Karpas-422 (cell line): ENCODE results near the gene GART. TPM values are rescaled to one million over a fixed set of nuclear protein-coding genes. Genes with fewer than 3 reads are reported as not detected.
A peak's percentile ranks its signal among the peaks of the same experiment; 100 is the strongest.

Experiments used
- DNase-seq: peaks from one replicate; pipeline ENCODE4 v3.0.0-alpha.2; 2015
- H2AFZ ChIP-seq: fragments of 200-600 bp; sonication (generic); 2 replicates; pipeline ENCODE4 v1.6.1; 2014; ENCODE audit warnings: antibody characterized with exemption, low read length, mixed read lengths
- H3K27ac ChIP-seq: fragments of 200-600 bp; sonication (generic); 2 replicates; pipeline ENCODE4 v1.5.1; 2014; ENCODE audit warnings: mild to moderate bottlenecking, low read length, moderate library complexity
- H3K27me3 ChIP-seq: fragments of 200-600 bp; sonication (generic); 2 replicates; pipeline ENCODE4 v1.6.1; 2014; ENCODE audit warnings: low read length, mixed read lengths
- H3K36me3 ChIP-seq: fragments of 200-600 bp; sonication (generic); 2 replicates; pipeline ENCODE4 v1.6.1; 2014; ENCODE audit warnings: low read length, mixed read lengths; ENCODE audit not compliant: insufficient read depth
- H3K4me1 ChIP-seq: fragments of 200-600 bp; sonication (generic); 2 replicates; pipeline ENCODE4 v1.6.1; 2014; ENCODE audit warnings: mild to moderate bottlenecking, low read length, mixed read lengths
- H3K4me2 ChIP-seq: fragments of 200-600 bp; sonication (generic); 2 replicates; pipeline ENCODE4 v1.6.1; 2014; ENCODE audit warnings: low read length, low read depth, mild to moderate bottlenecking; ENCODE audit not compliant: poor library complexity, severe bottlenecking
- H3K4me3 ChIP-seq: fragments of 200-600 bp; sonication (generic); 2 replicates; pipeline ENCODE4 v1.5.1; 2014; ENCODE audit warnings: mild to moderate bottlenecking, antibody characterized with exemption, low read length, mixed read lengths
- H3K79me2 ChIP-seq: fragments of 200-600 bp; sonication (generic); 2 replicates; pipeline ENCODE4 v1.6.1; 2014; ENCODE audit warnings: mild to moderate bottlenecking, low read length, mixed read lengths
- H3K9ac ChIP-seq: fragments of 200-600 bp; sonication (generic); 2 replicates; pipeline ENCODE4 v1.6.0; 2014; ENCODE audit warnings: low read length
- H3K9me2 ChIP-seq: fragments of 200-600 bp; sonication (generic), shearing (Covaris generic); replicated peaks from 2 replicates; pipeline ENCODE4 v1.6.0; 2014; ENCODE audit warnings: mild to moderate bottlenecking, low read length, moderate library complexity; ENCODE audit not compliant: insufficient read depth
- H3K9me3 ChIP-seq: fragments of 300-700, 200-600 bp; sonication (generic); 2 replicates; pipeline ENCODE4 v1.6.1; 2014; ENCODE audit warnings: low read length, mixed read lengths
- H4K20me1 ChIP-seq: fragments of 200-600 bp; sonication (generic); 2 replicates; pipeline ENCODE4 v1.6.1; 2014; ENCODE audit warnings: mild to moderate bottlenecking, antibody characterized with exemption, low read length, low read depth; ENCODE audit not compliant: insufficient read depth
- total RNA-seq: library from RNA; depleted of rRNA; stranded (reverse); fragments of >200 nt; shearing (Covaris generic); gene quantifications from 2 replicates; pipeline ENCODE4 v1.2.3, GENCODE V29; 2014; ENCODE audit warnings: low replicate concordance

GART gene
- total RNA-seq, 1 experiment from 2014 or later, result 117 TPM

- Histone ChIP-seq H3K79me2 (peaks cover 98% of the 10 kb centered on the region), H3K9me2 (no peaks in the 10 kb centered on the region), H3K9ac (no peak overlapping the region), H3K9me3 (no peaks in the 10 kb centered on the region), H4K20me1 (peaks cover 78% of the 10 kb centered on the region), H3K4me1 (no peaks in the 10 kb centered on the region), H3K27ac (no peak overlapping the region), H3K4me3 (no peak overlapping the region), H2AFZ (no peak overlapping the region), H3K27me3 (no peaks in the 10 kb centered on the region), H3K4me2 (no peak overlapping the region), H3K36me3 (peaks cover 88% of the 10 kb centered on the region)
- no peak for DNase-seq
Observed at GRCh38 chr21:33550772-33551660, 9.1 kb upstream of the GART start.

DNA sequence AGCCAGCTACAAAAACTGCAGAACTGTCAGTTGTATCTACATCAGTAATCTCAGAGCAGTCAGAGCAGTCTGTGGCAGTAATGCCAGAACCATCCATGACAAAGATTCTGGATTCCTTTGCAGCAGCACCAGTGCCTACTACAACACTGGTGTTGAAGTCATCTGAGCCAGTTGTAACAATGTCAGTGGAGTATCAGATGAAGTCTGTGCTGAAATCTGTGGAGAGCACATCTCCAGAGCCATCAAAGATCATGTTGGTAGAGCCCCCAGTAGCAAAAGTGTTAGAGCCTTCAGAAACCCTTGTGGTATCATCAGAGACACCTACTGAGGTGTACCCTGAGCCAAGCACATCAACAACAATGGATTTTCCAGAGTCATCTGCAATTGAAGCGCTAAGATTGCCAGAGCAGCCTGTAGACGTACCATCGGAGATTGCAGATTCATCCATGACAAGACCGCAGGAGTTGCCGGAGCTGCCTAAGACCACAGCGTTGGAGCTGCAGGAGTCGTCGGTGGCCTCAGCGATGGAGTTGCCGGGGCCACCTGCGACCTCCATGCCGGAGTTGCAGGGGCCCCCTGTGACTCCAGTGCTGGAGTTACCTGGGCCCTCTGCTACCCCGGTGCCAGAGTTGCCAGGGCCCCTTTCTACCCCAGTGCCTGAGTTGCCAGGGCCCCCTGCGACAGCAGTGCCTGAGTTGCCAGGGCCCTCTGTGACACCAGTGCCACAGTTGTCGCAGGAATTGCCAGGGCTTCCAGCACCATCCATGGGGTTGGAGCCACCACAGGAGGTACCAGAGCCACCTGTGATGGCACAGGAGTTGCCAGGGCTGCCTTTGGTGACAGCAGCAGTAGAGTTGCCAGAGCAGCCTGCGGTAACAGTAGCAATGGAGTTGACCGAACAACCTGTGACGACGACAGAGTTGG is 8.2 kb upstream of the GART start:
- Histone ChIP-seq H3K79me2 (peaks cover 98% of the 10 kb centered on the region), H2AFZ (no peak overlapping the region), H3K4me3 (no peak overlapping the region), H4K20me1 (peaks cover 75% of the 10 kb centered on the region), H3K9me3 (no peaks in the 10 kb centered on the region), H3K9ac (no peak overlapping the region), H3K27me3 (no peaks in the 10 kb centered on the region), H3K36me3 (peaks cover 87% of the 10 kb centered on the region), H3K4me1 (peaks cover 7% of the 10 kb centered on the region), H3K9me2 (no peaks in the 10 kb centered on the region), H3K4me2 (no peak overlapping the region), H3K27ac (no peak overlapping the region)
- DNase-seq, result no peak

- H4K20me1 ChIP-seq, result peaks cover 56% of the 10 kb centered on the region
- H3K9me2 ChIP-seq, result no peaks in the 10 kb centered on the region
- no peaks in the 10 kb centered on the region for H3K27me3 ChIP-seq
- H3K9ac ChIP-seq, result no peak overlapping the region
- no peak overlapping the region for H3K27ac ChIP-seq
- peaks cover 96% of the 10 kb centered on the region for H3K79me2 ChIP-seq
- H3K4me3 ChIP-seq, result no peak overlapping the region
- no peak for DNase-seq
- H3K4me1 ChIP-seq, result peaks cover 21% of the 10 kb centered on the region
- no peaks in the 10 kb centered on the region for H3K9me3 ChIP-seq
- peaks cover 55% of the 10 kb centered on the region for H3K36me3 ChIP-seq
- H3K4me2 ChIP-seq, result no peak overlapping the region
- no peak overlapping the region for H2AFZ ChIP-seq
Observed at GRCh38 chr21:33546086-33546485, 4.2 kb upstream of the GART start.

DNA sequence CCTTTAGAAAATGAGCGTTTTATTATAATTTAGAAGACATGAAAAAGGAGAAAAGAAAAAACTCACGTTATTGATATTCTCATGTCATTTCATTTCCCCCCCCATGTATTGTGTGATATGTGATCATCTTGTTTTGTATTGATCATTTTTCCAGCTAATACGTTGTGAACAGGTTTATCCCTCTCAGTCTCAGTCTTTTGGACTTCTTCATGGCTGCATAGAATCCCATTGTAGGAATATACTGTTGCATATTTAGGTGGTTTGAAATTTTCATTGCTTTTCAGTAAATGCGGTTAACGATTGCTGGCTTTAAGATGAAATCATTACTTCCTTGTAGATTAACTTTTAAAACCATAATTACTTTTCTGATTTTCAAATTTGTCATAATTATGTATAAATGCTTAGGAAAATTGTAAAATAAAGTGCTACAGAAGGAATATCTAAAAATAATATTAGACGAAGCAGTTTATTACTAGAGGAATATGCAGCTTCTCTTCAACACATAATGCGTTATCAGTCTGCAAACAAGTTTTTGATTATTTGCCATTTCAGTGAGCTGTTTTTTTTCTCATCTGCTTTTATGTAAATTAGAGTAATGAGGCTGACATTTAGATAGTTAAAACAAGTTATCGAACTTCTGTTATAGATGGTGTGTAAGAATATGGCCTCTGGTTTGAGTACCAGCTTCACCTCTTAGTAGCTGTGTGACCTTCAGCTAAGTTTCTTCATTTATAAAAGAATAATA is 2.7 kb upstream of the GART start:
- peak overlapping the region; percentile 89 for H3K27ac ChIP-seq

GRCh38 chr21:33543505-33544129 is 1.7 kb upstream of the GART start:
- H3K79me2 ChIP-seq, result peaks cover 94% of the 10 kb centered on the region
- no peaks in the 10 kb centered on the region for H3K27me3 ChIP-seq
- H4K20me1 ChIP-seq, result peaks cover 31% of the 10 kb centered on the region
- H3K36me3 ChIP-seq, result peaks cover 51% of the 10 kb centered on the region
- peak overlapping the region; percentile 89 for H3K27ac ChIP-seq
- DNase-seq, result peak; percentile 84
- no peaks in the 10 kb centered on the region for H3K9me2 ChIP-seq
- H3K4me3 ChIP-seq, result peak overlapping the region; percentile 83
- peak overlapping the region; percentile 97 for H3K9ac ChIP-seq
- no peaks in the 10 kb centered on the region for H3K9me3 ChIP-seq
- H3K4me2 ChIP-seq, result peak overlapping the region; percentile 91
- H2AFZ ChIP-seq, result no peak overlapping the region
- peaks cover 30% of the 10 kb centered on the region for H3K4me1 ChIP-seq

More for the DNA sequence above, 2.7 kb upstream of the GART start:
- Histone ChIP-seq H3K9ac (peak overlapping the region; percentile 97), H3K9me3 (no peaks in the 10 kb centered on the region), H3K79me2 (peaks cover 96% of the 10 kb centered on the region), H3K4me1 (peaks cover 30% of the 10 kb centered on the region), H3K9me2 (no peaks in the 10 kb centered on the region), H4K20me1 (peaks cover 41% of the 10 kb centered on the region), H3K4me3 (peak overlapping the region; percentile 83), H3K36me3 (peaks cover 53% of the 10 kb centered on the region), H3K27me3 (no peaks in the 10 kb centered on the region), H2AFZ (no peak overlapping the region), H3K4me2 (peak overlapping the region; percentile 91)
- no peak for DNase-seq

GRCh38 chr21:33542640-33543504 is 955 bp upstream of the GART start, which contains the start of gene SON:
Gene SON, plus strand, starts transcription at chr21:33543038. Its CDS starts 55 bp downstream, at chr21:33543093.
- peak within 1 kb of the TSS; percentile 97 for H3K9ac ChIP-seq
- H3K27me3 ChIP-seq, result no peaks in the 10 kb centered on the region
- H3K79me2 ChIP-seq, result peaks cover 92% of the 10 kb centered on the region
- peak; percentile 99 for DNase-seq
- H3K4me3 ChIP-seq, result peak within 1 kb of the TSS; percentile 83
- no peaks in the 10 kb centered on the region for H3K9me3 ChIP-seq
- H3K27ac ChIP-seq, result peak within 1 kb of the TSS; percentile 96
- H3K4me1 ChIP-seq, result peaks cover 30% of the 10 kb centered on the region
- H2AFZ ChIP-seq, result peak within 1 kb of the TSS; percentile 35; the same call in 1 of the 2 replicates
- H4K20me1 ChIP-seq, result peaks cover 29% of the 10 kb centered on the region
- H3K9me2 ChIP-seq, result no peaks in the 10 kb centered on the region
- peaks cover 51% of the 10 kb centered on the region for H3K36me3 ChIP-seq
- H3K4me2 ChIP-seq, result peak within 1 kb of the TSS; percentile 96
